ENCODE data around the gene CNTNAP4. TPM values are rescaled to one million over a fixed set of nuclear protein-coding genes. Genes with fewer than 3 reads are reported as not detected.

Gene CNTNAP4
- total RNA-seq, 1 donor from 2014 or later, result not detected

DNA sequence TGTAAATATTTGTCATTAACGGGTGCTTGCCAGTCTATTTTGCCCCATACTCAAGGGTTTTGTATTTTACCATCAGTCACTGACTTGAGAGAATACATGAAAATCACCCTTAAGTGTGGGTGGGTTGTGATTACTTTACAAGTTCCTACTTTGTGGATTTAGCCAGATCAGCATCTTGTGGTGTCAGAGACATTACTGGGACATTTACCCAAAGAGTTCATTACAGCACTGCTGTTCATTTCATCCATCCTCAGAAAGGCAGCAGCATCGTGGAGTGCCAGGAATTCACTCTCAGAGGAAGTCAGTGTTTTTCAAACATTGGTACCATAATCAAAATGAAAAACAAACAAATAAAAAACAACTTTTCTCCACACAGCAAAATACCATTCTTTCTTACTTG lies 110.8 kb downstream of the CNTNAP4 start:
- DNase-seq (ENCODE audit: extremely low read depth, low read depth, low spot score), result no peak

DNA sequence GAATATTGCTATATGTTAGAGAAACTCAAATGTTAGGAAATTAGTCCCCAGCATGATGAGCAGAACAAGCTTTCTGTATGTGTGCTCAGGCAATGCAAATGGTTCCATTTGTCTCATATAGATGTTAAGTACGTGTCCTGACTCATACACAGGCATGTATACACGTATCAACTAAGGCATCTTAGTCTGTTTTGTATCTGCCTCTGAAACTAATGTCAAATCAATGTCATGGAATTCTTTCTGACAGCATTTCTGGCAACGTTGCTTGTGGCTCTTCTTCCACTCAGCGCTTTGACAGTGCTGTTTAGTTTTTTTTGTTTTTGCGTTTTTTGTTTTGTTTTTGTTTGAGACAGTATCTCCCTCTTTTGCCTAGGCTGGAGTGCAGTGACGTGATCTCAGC lies 111.9 kb downstream of the CNTNAP4 start:
- no peak for DNase-seq (ENCODE audit: extremely low read depth, low read depth, low spot score)

DNA sequence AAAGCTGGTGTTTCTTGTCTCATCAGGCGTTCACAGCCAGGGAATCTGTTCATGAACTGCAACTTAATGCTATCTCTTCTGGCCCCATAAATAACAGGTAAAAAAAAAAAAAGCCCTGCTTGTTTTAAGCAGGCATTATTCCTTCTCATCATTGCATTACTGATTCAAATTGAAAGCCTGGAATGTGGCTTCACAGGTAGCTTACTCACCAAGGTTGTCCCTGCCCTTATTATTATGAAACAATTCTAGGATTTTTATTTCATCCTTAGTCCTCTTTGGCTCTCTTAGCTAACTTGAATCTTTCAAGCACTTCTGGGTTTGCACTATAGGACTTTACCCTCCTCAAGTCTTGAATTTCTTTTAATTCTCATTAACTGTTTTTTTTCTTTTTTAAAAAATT lies 113.3 kb downstream of the CNTNAP4 start:
- no peak for DNase-seq (ENCODE audit: extremely low read depth, low read depth, low spot score)

DNA sequence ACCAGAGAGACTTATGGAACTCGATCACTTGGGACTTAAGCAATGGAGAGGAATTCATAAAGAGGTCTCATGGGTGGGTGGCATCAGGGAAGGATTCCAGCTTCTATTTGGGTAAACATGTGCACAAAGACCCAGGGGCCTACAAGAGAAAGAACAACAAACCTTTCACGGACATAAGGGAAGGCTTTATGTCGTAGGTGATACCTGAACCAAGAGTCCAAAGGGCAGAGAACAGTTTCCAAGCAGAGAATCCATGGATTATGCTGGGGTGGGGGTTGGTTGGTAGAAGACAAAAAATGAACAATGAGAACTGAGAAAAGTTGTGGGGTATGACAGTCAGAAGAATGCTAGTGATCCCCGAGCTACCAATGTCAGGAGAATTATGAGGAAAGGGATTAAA lies 119.8 kb downstream of the CNTNAP4 start:
- no peak for DNase-seq (ENCODE audit: extremely low read depth, low read depth, low spot score)

DNA sequence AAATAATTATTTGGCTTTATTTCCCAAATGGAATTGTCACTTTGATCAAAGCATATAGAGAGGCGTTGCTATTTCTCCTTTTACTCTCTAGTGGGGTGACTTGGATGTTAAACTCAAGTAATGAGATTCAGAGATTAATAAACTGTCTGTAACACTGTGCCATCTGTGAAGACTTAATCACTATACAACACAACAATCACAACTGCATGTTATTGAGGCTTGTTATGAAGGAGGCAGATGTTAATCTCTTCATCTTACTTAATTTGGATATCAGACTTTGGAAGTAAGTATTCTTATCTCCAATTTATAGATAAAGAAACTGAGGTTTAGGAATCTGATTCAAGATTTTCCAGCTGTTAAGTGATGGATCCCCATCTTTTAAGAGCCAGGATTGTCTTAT lies 132.5 kb downstream of the CNTNAP4 start:
- DNase-seq (ENCODE audit: extremely low read depth, low read depth, low spot score), result no peak

DNA sequence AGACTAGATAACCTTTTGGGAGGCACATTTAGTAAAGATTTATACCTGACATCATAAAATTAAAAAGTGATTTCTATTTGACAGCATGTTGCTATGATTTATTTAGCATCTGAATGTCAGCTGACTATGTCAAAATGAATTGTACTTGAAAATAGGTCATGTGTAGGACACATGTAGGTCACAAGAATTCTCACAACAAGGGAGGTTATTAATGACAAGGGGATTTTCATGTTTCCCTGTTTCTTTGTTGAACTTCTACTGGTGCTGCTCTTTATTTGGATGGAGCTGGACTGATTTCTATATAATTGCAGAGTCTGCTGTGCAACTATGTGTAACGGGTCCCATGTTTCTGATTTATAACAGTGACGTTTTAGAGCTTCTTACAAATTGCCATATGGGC lies 144.4 kb downstream of the CNTNAP4 start:
- DNase-seq (ENCODE audit: extremely low read depth, low read depth, low spot score), result no peak

DNA sequence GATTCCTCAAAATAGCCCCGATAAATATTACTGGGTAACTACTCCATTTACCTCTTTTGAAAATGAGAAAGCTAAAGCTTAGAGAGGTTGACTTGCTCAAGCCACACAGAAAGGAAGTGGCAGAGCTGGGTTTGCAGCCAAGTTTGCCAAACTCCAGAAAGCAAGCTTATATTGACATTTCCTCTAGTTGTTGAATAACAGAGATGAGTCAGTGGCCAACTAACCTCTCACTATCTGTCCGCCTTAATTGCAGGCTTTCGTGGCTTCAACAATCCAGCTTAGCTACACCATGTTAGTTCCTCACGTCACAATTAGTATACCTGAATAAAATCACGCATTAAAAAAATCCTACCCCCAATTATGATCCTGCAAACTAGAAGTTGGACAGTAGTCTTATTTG lies 151.7 kb downstream of the CNTNAP4 start:
- DNase-seq (ENCODE audit: extremely low read depth, low read depth, low spot score), result no peak

DNA sequence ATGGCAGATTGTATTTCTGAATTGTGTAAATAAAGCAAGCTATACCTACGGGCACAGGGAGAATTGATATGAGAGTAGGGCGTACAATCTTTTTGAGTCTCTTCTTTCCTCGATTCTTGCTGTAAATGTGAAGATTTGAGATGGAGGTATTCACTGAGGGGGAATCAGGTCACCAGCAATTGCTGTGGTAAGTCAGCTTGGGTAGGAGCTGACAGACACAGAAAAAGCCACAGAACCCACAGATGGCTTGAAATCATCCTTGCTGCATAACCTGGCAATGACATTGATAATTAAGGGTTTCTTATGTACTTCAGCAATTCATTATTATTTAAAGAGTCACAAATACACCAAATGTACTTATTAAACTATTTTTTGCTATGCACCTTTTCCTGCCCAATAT lies 164.2 kb downstream of the CNTNAP4 start:
- no peak for DNase-seq (ENCODE audit: extremely low read depth, low read depth, low spot score)

DNA sequence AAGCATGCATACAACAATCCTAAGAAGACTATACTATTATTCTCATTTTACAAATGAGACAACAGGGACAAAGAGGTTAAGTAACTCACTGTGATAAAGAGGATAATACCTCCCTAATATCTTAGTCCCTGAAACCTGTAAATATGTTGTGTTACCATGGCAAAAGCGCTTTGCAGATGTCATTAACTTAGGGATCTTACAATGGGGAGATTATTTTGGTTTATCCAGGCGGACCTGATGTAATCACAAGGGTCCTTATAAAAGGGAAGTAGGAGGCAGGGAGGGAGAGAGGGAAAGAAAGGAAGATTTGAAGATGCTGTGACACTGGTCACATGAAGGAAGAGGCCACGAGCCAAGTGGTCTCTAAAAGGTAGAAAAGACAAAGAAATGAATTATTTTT lies 164.7 kb downstream of the CNTNAP4 start:
- no peak for DNase-seq (ENCODE audit: extremely low read depth, low read depth, low spot score)

DNA sequence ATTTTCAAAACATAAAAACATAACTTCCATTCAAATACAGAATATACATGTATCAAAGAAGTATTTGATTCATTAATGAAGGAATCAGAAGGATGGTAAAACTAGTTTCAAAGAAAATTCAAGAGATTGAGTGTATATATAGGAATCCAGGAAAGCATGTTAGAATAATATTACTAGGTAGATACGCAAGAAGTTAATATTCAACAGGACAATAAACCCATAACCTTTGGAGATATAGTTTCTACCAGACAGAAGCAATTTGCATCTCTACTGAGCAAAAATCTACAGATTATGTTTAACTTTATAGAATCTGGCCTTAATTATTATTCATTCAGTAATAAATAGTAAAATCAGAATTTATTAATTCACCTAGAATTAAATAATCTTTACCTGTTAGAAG lies 166.8 kb downstream of the CNTNAP4 start:
- DNase-seq (ENCODE audit: extremely low read depth, low read depth, low spot score), result no peak

DNA sequence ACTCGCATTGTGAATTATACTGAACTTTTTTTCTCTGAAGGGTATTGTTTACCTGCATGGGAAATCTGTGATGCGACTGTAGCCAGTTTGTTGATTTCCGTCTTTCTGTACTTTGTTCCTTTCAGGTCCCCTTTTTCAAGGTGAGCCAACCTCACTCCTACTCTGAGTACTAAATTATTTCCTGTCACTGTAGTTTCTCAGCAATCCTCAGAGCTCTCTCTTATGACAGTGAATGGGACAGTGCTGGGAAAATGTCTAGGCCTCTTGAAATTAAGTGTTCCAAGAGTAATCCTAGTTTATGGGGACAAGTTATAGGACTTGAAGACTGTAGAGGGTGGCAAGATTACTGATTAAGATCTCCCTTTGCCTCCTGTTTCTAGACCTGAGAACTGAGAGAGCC lies 167.6 kb downstream of the CNTNAP4 start:
- DNase-seq (ENCODE audit: extremely low read depth, low read depth, low spot score), result no peak

DNA sequence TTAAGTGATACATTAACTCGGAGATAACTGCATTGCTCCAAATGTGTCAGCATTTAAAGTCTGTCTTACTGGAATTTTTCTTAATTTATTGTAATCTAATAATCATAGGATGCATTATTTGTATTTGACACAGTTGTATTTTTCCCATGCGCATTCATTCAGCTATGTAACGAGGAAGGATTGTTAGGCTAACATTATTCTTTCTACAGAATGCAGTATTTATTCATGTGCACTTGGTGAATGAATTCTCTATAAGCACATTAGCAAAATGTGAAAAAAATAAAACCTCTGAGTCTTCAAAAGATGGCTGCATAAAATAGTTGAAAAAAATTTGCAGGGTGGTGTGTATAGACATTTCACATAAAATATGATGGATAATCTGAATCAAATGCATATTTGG lies 168.6 kb downstream of the CNTNAP4 start:
- no peak for DNase-seq (ENCODE audit: extremely low read depth, low read depth, low spot score)

DNA sequence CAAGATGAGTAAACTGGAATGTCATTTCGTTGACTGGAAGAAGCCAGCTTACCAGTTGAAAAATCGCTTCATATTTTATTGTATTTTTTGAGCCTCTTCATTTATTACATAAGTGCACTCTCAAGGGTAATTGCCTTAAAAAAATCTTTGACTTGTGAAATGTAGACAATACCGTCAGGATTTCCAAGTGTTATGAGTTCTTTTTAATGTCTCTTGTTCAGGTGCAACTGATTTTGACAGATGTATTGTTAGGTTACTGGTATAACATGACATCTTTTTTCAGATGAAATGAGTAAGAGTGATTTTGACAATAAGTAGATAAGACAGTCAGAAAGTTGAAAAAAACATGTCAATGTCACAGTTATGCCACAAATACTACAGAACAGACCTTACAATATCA lies 169.1 kb downstream of the CNTNAP4 start:
- no peak for DNase-seq (ENCODE audit: extremely low read depth, low read depth, low spot score)

DNA sequence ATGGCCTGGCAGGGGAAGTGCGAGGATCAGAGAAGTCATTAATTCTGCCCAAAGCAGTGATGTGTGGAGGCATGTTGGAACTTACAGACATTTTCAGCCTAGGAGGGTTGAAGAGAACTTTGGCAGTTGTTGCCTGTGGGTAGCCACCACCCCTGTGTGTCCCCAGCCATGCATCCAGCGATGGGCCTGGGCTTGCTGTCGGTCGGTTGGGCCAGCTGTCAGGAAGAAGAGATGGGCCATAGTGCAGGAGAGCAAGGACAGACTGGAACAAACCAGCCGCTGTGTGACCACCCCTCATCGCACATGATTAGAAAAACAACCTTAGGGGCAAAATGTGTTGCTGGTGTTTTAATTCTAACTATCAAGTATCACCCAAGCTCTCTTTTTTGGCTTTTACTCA lies 173.7 kb downstream of the CNTNAP4 start:
- DNase-seq (ENCODE audit: extremely low read depth, low read depth, low spot score), result no peak

DNA sequence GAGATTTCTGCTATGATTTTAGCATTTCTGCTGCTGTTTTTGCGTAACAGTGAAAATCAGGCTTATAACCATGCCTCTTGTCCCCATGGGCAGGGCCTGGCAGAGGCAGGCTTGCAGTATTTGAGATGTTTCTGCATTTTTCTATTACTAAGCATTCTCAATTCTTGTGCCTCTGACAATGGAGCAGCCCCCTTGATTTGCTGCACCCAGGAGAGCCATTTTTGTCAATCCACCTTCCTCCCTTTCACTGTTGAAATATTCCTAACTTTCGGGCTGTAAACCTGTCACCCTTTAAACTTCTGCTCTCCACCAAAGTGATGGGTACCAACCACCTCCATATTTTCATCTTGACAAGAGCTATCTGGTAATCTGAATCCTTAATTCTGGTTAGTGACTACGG lies 178.1 kb downstream of the CNTNAP4 start:
- DNase-seq (ENCODE audit: extremely low read depth, low read depth, low spot score), result no peak

DNA sequence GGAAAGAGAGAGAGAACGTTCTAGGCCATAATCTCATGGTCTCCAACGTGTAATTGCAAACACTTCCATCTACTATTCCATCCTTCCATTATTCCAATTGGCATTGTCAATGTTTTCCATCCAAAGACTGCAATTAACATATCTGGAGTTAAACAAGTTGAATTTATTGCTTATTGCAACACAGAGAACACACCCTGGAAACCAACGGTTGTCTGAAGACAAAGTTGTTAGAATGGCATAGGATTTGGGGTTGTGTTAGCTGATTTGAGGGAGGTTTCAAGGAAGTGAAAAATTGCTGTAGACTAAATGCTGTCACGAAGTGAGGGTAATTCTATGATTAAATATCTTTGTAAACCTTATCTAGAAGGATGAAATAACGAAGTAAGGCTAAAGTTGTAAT lies 178.8 kb downstream of the CNTNAP4 start:
- DNase-seq (ENCODE audit: extremely low read depth, low read depth, low spot score), result no peak

DNA sequence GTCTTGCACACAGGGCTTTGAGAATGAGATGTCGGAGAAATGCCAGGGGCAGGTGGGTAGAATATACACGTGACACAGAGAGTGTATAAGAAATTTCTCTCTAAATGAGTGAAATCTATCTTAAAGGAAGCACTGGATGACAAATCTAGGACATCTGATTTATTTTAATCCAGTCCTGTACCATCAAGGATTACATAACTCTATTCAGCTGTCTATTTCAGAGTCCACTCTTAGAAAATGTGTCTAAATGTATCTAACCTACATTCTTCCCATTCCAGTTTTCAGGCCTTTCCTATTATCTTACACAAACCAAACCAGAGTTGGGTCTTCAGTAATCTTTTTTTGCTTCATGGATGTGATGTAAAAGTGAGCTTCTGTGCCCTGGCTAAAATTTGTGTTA lies 181.9 kb downstream of the CNTNAP4 start:
- DNase-seq (ENCODE audit: extremely low read depth, low read depth, low spot score), result no peak

DNA sequence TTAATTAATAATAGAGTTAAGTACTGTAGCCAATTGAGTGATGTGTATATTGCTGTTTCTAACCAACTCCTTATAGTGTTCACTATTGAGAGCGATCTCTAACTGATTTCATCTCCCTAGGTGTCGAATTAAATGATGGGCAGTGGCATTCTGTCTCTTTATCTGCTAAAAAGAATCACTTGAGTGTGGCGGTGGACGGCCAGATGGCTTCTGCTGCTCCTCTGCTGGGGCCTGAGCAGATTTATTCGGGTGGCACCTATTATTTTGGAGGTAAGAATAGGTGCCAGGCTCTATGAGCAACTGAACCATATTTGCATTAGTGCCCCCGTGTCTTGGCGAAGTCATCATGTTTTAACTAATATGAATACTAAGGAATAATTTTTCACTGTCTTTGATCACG lies 184.6 kb downstream of the CNTNAP4 start:
- DNase-seq (ENCODE audit: extremely low read depth, low read depth, low spot score), result no peak

DNA sequence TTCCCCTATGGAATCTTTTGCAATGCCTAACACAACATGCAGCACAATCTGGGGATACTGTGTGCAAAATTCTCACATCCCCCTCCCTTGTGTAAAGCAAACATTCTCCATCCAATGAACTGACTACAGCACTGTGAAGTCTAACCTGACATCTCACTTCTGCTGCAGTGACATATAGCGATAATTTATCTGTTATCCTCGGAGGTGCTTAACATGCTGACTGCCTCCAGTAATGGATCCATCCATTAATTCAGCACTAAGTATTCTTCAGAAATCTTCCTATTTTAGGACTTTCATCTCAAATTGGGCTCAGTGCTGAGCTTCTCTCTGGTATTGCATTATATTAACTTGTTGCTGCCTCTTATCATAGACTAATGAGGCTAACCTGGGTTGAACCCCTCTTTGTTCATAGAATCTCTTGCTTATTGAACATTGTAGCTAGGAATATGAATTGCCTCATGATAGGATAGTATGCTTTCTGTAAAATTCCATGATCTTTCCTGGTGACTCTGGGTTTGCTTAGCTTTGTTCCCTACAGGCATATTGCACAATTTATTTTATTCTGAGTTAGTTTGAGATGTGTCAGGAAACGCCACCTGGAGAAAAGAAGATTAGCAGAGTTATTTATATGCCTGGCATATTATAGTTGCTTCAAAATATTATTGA lies 187.9 kb downstream of the CNTNAP4 start:
- no peak for DNase-seq (ENCODE audit: extremely low read depth, low read depth, low spot score)

DNA sequence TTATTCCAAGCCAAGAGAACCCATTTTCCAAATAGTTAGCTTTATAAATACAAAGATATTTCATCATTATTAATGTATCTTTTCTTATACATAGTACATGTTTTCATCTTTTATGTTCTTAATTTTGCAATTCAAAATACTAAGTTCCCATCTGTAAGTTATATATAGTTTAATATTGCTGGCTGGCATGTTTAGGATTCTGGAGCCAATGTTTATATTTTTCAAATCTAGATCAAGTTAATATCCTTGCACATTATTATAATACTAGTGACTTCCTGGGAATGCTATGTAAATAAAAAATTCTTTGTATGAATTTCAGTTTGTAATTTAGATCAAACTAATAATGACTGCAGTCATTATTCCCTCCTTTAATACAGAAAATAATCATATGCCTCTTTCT lies 189.7 kb downstream of the CNTNAP4 start:
- no peak for DNase-seq (ENCODE audit: extremely low read depth, low read depth, low spot score)

DNA sequence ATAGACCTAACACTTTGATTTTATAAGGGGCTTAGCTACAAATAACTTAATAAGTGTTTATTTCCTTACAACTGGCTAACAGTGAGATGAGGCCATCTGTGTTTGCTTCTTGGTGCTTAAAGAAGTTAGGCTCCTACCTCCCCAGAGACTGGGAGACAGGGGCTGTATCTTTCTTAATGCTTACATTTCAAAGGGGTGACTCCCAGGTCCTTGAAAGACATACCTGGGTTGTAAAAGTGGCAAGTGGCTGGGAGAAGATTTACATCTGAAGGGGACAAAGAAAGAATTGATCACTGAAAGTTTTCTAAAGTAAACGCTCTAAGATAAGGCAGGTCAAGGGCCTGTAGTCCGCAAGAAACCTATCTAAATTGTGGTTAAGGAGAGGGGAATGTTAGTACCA lies 196.8 kb downstream of the CNTNAP4 start:
- no peak for DNase-seq (ENCODE audit: extremely low read depth, low read depth, low spot score)

DNA sequence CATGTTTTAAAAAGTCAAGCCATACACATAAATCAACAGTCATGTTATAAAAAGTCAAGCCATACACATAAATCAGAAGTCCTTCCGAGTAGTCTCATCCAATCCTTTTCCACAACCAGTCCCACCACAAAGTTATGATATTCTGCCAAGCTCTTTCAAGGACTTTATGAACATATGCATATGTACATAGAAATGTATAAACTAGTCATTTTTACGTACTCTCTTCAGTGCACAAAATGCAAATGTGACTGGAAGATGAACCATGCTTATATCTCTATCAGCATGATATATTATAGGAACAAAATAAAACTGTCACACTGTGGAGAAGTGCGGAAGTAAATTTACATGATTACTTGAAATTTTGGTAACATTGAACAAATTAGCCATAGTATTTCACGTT lies 200.9 kb downstream of the CNTNAP4 start:
- DNase-seq (ENCODE audit: extremely low read depth, low read depth, low spot score), result no peak

DNA sequence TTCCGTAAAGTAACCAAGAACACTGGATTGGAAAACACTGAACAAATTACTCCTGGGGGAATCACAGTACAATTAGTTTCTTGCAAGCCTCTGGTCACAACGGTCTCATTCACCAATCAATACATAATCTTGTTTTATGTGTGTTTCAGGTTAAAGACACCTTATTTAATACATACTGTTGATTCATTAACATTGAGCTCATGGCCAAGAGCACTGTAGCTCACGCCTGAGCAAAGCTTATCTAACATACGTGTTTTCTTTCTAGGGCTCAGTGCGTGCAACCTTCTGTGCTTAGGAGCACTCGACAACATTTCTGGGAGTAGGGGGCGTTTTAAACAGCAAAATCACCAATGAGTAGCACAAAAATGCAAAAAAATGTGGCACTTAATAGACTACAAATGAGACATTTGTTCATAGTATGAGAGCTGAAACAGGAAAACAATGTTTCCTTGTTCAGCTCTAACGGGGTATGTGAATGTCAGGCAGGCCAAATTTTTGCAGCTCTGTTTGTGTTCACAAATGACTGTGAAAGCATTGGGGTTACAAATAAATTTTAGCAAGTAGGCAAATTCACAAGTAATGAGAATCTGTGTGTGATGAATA lies 206.2 kb downstream of the CNTNAP4 start:
- DNase-seq (ENCODE audit: extremely low read depth, low read depth, low spot score), result no peak

All from glomerular endothelial cell (primary cell).